Natural killer cell (primary cell): Measurements from ENCODE around the gene CASP5. TPM values are rescaled to one million over a fixed set of nuclear protein-coding genes. Genes with fewer than 3 reads are reported as not detected.
"Not testable (repeated sequence)": the region's sequence is repeated elsewhere in the genome, so short reads cannot be mapped to it uniquely, and the experiment has no call there.

Experiments used
- ATAC-seq, 3 donors: fragments of 150-1000 bp in 2 of 3; fragments of 200-7000 bp in 1 of 3; cut with Tn5 transposase; 1 replicate in 1 of 3; 2 replicates in 2 of 3; pipeline ENCODE4 v1.10.0; 2021; ENCODE audit warnings: mild to moderate bottlenecking in 2 of 3, moderate library complexity in 2 of 3
- DNase-seq, 2 donors: peaks; one replicate each; pipeline versions ENCODE4 v3.0.0 to v3.0.0-alpha.2; 2013 to 2021; ENCODE audit warnings: mixed read lengths in 1 of 2
- H3K27ac ChIP-seq: one replicate; pipeline ENCODE4 v1.5.1; 2013; ENCODE audit warnings: mild to moderate bottlenecking, low read length
- H3K27me3 ChIP-seq: one replicate; pipeline ENCODE4 v1.6.1; 2013; ENCODE audit warnings: low read length; ENCODE audit not compliant: control insufficient read depth, insufficient read depth
- H3K36me3 ChIP-seq: one replicate; pipeline ENCODE4 v1.6.1; 2013; ENCODE audit warnings: low read length; ENCODE audit not compliant: control insufficient read depth, insufficient read depth
- H3K4me1 ChIP-seq: one replicate; pipeline ENCODE4 v1.6.1; 2013; ENCODE audit warnings: low read length; ENCODE audit not compliant: control insufficient read depth, insufficient read depth
- H3K4me3 ChIP-seq: one replicate; pipeline ENCODE4 v1.5.1; 2013; ENCODE audit warnings: low read length
- H3K9me3 ChIP-seq: one replicate; pipeline ENCODE4 v1.6.1; 2013; ENCODE audit warnings: low read length; ENCODE audit not compliant: control insufficient read depth, insufficient read depth
- H3K27ac Mint-ChIP-seq, 2 donors: one replicate each; pipeline ENCODE4 v1.8.0; 2022; ENCODE audit warnings: mild to moderate bottlenecking in 2 of 2, mixed read lengths in 2 of 2, moderate library complexity in 1 of 2
- H3K27me3 Mint-ChIP-seq, 2 donors: one replicate each; pipeline ENCODE4 v1.8.0; 2022; ENCODE audit warnings: low read depth in 2 of 2, mixed read lengths in 2 of 2
- H3K36me3 Mint-ChIP-seq: one replicate; pipeline ENCODE4 v1.8.0; 2022; ENCODE audit warnings: mixed read lengths
- H3K4me1 Mint-ChIP-seq, 2 donors: one replicate each; pipeline ENCODE4 v1.8.0; 2022; ENCODE audit warnings: mixed read lengths in 2 of 2
- H3K4me3 Mint-ChIP-seq: one replicate; pipeline ENCODE4 v1.8.0; 2022; ENCODE audit warnings: mild to moderate bottlenecking, moderate library complexity, mixed read lengths
- H3K9me3 Mint-ChIP-seq, 2 donors: one replicate each; pipeline ENCODE4 v1.8.0; 2022; ENCODE audit warnings: mixed read lengths in 2 of 2
- CTCF ChIP-seq: fragments of 200-600 bp; IDR thresholded peaks from one replicate; pipeline ENCODE4 v1.8.0; 2022; ENCODE audit warnings: antibody characterized with exemption
- WGBS: methylation state at CpG from one replicate; pipeline ENCODE4 v1.1.7; 2013; ENCODE audit warnings: missing lambda C conversion rate; ENCODE audit not compliant: insufficient coverage; 5-methylcytosine and 5-hydroxymethylcytosine counted together
- intact Hi-C: fragments of 100-400 bp; cut with micrococcal nuclease; formaldehyde crosslinking; loops from one replicate; pipeline ENCODE4 v1.14.2; 2022
- total RNA-seq, 4 donors: library from RNA; stranded (reverse); fragments of 120-200 nt in 1 of 4; gene quantifications; one replicate each; pipeline versions ENCODE4 v1.2.3 to v1.2.4, GENCODE V29; 2013 to 2022

The CASP5 gene
- total RNA-seq, 3 donors from 2014 or later (not counting 1 experiment from before 2014, with no cell fraction given) = 1.1 to 1.6 (median 1.3) TPM

GRCh38 chr11:105045676-105046296 is 22.8 kb upstream of the CASP5 start:
- WGBS = 79% methylated on average over 5 of the region's 5 CpGs

GRCh38 chr11:105044557-105045524 is 21.9 kb upstream of the CASP5 start, which contains the start of gene CARD16:
Gene CARD16, minus strand, starts transcription at chr11:105045335. Its CDS starts 38 bp downstream, at chr11:105045297.
- peak within 1 kb of the TSS; percentile 48 for H3K4me3 ChIP-seq
- not testable (repeated sequence) for H3K9me3 ChIP-seq, H3K9me3 Mint-ChIP-seq, H3K27me3 ChIP-seq, H3K27me3 Mint-ChIP-seq
- intact Hi-C loops = loop anchor here (10.0 kb wide), 1 partner anchor 340 kb away; no protein-coding TSS in a partner anchor
- peak within 1 kb of the TSS; percentile 71 for H3K27ac ChIP-seq
- Mint-ChIP-seq H3K36me3 (peaks cover 21% of the 10 kb centered on the region), H3K4me3 (peak within 1 kb of the TSS; percentile 94), H3K4me1 (peaks cover 51 to 67% of the 10 kb centered on the region in 2 donors), H3K27ac (peak within 1 kb of the TSS; percentile 90 to 92)
- H3K36me3 ChIP-seq = peaks cover 18% of the 10 kb centered on the region
- 0% methylated on average over 5 of the region's 5 CpGs for WGBS
- peak in 1 of 2 donors; percentile 78 for DNase-seq
- peak; percentile 86 to 93 (median 87) for ATAC-seq
- H3K4me1 ChIP-seq = peaks cover 12% of the 10 kb centered on the region

More at GRCh38 chr11:105045676-105046296, 22.8 kb upstream of the CASP5 start:
- no peak for TF ChIP-seq CTCF
- Histone ChIP-seq H3K9me3 (no peaks in the 10 kb centered on the region), H3K27me3 (no peaks in the 10 kb centered on the region), H3K36me3 (peaks cover 10% of the 10 kb centered on the region), H3K27ac (peak overlapping the region; percentile 71), H3K4me3 (peak overlapping the region; percentile 48), H3K4me1 (peaks cover 12% of the 10 kb centered on the region)
- peaks cover 46 to 61% of the 10 kb centered on the region in 2 donors for H3K4me1 Mint-ChIP-seq
- H3K27ac Mint-ChIP-seq = peak overlapping the region; percentile 90 to 92
- intact Hi-C loops = loop anchor here (10.0 kb wide), 1 partner anchor 341 kb away; no protein-coding TSS in a partner anchor
- peaks cover 13% of the 10 kb centered on the region for H3K36me3 Mint-ChIP-seq
- no peak for ATAC-seq
- peak overlapping the region; percentile 94 for H3K4me3 Mint-ChIP-seq
- DNase-seq = no peak
- H3K27me3 Mint-ChIP-seq = no peaks in the 10 kb centered on the region
- H3K9me3 Mint-ChIP-seq = no peaks in the 10 kb centered on the region

GRCh38 chr11:105042178-105042577 is 19.2 kb upstream of the CASP5 start:
- Histone ChIP-seq H3K36me3 (peaks cover 32% of the 10 kb centered on the region), H3K27me3 (no peaks in the 10 kb centered on the region), H3K4me1 (peaks cover 12% of the 10 kb centered on the region), H3K4me3 (peak overlapping the region; percentile 4), H3K9me3 (no peaks in the 10 kb centered on the region), H3K27ac (peak overlapping the region; percentile 3)
- no peaks in the 10 kb centered on the region for H3K27me3 Mint-ChIP-seq
- DNase-seq = no peak
- peaks cover 32% of the 10 kb centered on the region for H3K36me3 Mint-ChIP-seq
- ATAC-seq = peak; percentile 52 to 68 (median 65)
- no CpG with 5 or more reads among the region's 3 CpGs for WGBS
- no peak for TF ChIP-seq CTCF
- H3K27ac Mint-ChIP-seq = peak overlapping the region; percentile 90 to 92
- intact Hi-C loops = loop anchor here (10.0 kb wide), 1 partner anchor 337 kb away; no protein-coding TSS in a partner anchor
- H3K9me3 Mint-ChIP-seq = no peaks in the 10 kb centered on the region
- H3K4me3 Mint-ChIP-seq = peak overlapping the region; percentile 94
- H3K4me1 Mint-ChIP-seq = peaks cover 53 to 67% of the 10 kb centered on the region in 2 donors
